Activated gamma-delta T cell treated with Interleukin-2 at 50 U/mL for 16 hours (primary cell): ENCODE measurements around the gene CORT.

ENCODE experiments used
- DNase-seq: peaks from one replicate; pipeline ENCODE4 v3.0.0-alpha.2; 2020

The CORT gene

GRCh38 chr1:10479296-10479695, 29.5 kb downstream of the CORT start:
- DNase-seq, result no peak

DNA sequence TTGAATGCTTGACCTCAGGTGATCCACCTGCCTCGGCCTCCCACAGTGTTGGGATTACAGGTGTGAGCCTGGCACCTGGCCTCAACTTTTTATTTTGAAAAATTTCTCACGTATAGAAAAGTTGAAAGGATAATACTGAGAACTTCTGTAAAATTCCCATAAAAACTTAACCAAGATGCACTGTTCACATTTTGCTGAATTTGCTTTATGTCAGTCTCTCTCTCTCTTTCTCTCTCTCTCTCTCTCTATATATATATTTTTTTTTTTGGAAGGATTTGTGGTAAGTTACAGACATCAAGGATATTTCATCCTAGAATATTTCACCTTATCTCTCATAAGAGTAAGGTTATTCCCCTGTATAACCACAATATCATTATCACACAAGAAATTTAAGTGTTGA, 30.8 kb downstream of the CORT start:
- no peak for DNase-seq

GRCh38 chr1:10484521-10484920, 34.7 kb downstream of the CORT start:
- DNase-seq, result no peak

- DNase-seq, result no peak
Measured at GRCh38 chr1:10489291-10490055, 39.6 kb downstream of the CORT start.

DNA sequence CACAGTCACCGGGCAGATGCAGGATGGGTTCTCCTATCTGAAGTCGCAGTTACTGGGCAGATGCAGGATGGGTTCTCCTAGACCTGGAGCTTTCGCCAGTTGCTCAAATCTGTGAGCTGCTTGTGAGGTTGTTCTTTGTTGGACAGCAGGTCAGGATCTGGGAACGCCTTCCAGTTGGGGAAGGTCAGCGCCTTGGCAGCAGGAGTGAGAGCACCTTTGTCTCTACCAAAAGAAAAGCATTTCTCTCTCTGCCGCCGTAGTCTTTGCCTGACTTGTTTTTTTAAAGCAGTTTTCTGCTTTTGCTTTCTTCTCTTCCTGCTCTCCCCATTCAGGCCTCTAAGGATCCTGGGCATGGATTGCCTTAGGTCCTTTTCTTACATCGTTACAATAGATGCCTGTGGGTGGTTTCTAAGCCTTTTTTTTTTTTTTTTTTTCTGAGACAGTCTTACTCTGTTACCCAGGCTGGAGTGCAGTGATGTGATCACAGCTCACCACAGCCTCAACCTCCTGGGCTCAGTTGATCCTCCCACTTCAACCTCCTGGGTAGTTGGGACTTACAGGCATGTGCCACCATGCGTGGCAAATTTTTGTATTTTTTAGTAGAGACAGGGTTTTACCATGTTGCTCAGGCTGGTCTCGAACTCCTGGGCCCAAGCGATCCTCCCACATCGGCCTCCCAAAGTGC, 40.6 kb downstream of the CORT start:
- no peak for DNase-seq

GRCh38 chr1:10494418-10494753, 44.6 kb downstream of the CORT start:
- DNase-seq, result no peak

GRCh38 chr1:10494754-10495474, 45.1 kb downstream of the CORT start:
- peak; percentile 79 for DNase-seq

DNA sequence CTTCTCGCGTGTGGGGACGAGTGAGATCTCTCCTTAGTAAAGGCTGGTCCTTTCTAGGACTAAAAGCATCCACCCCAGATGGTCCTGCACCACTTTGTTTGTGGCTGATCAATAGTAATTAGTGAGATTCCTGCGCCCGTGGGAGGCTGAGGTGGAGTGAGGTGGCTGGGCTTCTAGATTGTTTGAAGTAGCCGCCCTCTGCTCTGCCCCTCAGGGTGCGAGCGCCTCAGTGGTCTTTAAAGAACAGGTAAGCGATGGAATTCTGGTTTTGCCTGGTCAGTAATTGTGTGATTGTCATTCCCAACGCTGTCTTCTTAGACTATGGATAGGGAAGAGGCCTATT, 45.6 kb downstream of the CORT start:
- no peak for DNase-seq

- DNase-seq, result peak; percentile 13
Measured at GRCh38 chr1:10495952-10496351, 46.1 kb downstream of the CORT start.

DNA sequence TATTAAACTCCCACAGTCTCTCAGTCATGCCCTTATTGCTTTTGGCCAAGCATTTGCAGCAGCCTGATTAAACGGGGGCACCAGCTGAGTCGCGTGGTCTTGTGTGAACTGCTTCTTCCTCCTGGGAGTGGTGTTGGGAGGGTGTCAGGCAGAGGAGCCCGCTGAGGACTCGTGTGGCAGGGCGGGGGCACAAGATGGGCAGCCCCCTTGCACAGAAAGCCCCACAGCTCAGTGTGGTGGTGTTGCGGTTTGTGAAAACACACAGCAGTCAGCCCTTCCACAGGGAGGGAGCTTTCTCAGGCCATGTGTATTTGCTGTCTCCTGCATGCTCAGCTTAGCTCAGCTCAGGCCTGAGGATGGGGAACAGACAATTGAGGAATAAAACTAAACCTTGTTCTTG, 47.3 kb downstream of the CORT start:
- no peak for DNase-seq

DNA sequence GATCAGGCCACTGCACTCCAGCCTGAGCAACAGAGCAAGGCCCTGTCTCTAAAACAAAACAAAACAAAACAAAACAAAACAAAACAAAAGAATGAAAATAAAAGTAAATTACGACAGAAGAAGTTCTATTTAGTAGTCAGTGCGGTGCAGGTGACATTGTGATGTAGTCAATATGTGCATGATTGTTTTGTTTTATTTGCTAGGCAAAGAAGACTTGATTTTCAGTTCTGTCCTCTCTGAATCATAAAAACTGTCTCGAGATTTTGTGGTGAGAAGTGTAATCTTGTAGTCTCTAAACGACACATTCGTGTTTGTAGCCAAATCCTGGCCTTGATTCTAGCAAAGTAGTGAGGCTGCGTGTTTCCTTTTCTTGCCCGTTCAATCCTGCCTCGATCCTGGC, 48.4 kb downstream of the CORT start:
- DNase-seq, result no peak
